ENCODE data around the gene ALDH1L1.

ALDH1L1 gene

DNA sequence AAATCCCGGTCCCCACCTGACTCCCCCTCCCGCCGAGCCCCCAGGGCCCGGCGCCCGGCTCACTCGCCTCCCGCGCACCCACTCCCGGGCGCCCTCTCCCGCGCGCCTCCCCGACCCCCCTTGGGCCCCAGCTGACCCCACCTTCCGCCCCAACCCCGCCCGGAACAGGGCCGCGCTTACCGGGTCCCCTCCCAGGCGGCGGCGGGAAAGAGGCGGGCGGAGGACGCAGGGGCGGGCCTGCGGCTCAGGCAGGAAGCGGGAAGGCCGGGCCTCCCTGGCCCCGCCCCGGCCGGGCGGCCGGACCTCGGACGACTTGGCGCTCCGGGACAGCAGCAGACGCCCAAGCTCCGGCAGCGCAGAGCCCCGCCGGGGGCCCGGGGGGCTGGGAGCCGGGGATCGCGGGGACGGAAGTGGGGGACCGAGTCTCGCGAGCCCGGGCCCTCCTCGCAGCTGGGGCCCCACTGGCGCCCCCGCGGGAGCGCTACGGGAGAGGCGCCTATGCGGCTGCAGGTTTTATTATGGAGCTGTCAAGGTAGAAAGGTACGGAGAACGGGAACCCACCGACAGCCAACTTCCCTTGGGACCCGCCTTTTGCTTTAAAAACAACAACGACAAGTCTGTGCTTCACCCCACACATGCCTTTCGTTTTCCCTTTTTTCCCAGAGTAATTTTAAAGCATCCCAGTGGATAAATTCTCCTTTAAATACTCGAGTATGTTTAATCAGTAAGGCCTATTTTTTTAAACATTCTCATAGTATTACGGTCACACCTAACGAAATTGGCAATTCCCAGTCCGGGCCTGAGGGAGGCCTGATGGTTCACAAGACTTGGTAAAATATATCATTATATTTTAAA is 96.2 kb downstream of the ALDH1L1 start, which contains the start of gene SLC41A3 (continued):
- TF ChIP-seq ZBTB17 (tag by site-specific recombination; IDR thresholded peaks at IDR 0.05), result no peak
- TF ChIP-seq ZNF214 (tag by site-specific recombination; IDR thresholded peaks at IDR 0.05; ENCODE audit: borderline replicate concordance), result no peak
- TF ChIP-seq IKZF3 (tag by site-specific recombination; IDR thresholded peaks at IDR 0.05), result 0 out of 2 replicates have a peak, but pooled peaks have one; percentile 24
- peak; percentile 50; the same call in 1 of the 2 replicates for TF ChIP-seq ZNF561 (tag by site-specific recombination; IDR thresholded peaks at IDR 0.05; ENCODE audit: borderline replicate concordance)
- TF ChIP-seq, protein P1, sequence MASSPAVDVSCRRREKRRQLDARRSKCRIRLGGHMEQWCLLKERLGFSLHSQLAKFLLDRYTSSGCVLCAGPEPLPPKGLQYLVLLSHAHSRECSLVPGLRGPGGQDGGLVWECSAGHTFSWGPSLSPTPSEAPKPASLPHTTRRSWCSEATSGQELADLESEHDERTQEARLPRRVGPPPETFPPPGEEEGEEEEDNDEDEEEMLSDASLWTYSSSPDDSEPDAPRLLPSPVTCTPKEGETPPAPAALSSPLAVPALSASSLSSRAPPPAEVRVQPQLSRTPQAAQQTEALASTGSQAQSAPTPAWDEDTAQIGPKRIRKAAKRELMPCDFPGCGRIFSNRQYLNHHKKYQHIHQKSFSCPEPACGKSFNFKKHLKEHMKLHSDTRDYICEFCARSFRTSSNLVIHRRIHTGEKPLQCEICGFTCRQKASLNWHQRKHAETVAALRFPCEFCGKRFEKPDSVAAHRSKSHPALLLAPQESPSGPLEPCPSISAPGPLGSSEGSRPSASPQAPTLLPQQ (tag by site-specific recombination; IDR thresholded peaks at IDR 0.05), result peak; percentile 53; the same call in 1 of the 2 replicates
- no peak for TF ChIP-seq ZNF654 (tag by site-specific recombination; IDR thresholded peaks at IDR 0.05; ENCODE audit: low read depth)
- TF ChIP-seq ZNF138 (tag by site-specific recombination; IDR thresholded peaks at IDR 0.05; ENCODE audit: borderline replicate concordance), result no peak
- no peak for TF ChIP-seq BCL11A (tag by site-specific recombination; IDR thresholded peaks at IDR 0.05; ENCODE audit: low read depth)
- TF ChIP-seq ZNF23 (tag by site-specific recombination; IDR thresholded peaks at IDR 0.05; ENCODE audit: borderline replicate concordance), result no peak
- peak; percentile 58 for TF ChIP-seq SP2 (tag by site-specific recombination; IDR thresholded peaks at IDR 0.05)
- no peak for TF ChIP-seq ZNF792 (tag by site-specific recombination; IDR thresholded peaks at IDR 0.05)
- 0 out of 2 replicates have a peak, but pooled peaks have one; percentile 15 for TF ChIP-seq GLIS1 (tag by site-specific recombination; IDR thresholded peaks at IDR 0.05)
- TF ChIP-seq ZNF184 (tag by site-specific recombination; IDR thresholded peaks at IDR 0.05), result no peak
- TF ChIP-seq, protein P2, sequence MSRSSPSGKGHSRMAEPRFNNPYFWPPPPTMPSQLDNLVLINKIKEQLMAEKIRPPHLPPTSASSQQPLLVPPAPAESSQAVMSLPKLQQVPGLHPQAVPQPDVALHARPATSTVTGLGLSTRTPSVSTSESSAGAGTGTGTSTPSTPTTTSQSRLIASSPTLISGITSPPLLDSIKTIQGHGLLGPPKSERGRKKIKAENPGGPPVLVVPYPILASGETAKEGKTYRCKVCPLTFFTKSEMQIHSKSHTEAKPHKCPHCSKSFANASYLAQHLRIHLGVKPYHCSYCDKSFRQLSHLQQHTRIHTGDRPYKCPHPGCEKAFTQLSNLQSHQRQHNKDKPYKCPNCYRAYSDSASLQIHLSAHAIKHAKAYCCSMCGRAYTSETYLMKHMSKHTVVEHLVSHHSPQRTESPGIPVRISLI (tag by site-specific recombination; IDR thresholded peaks at IDR 0.05), result no peak
- TF ChIP-seq ZNF335 (tag by site-specific recombination; conservative IDR thresholded peaks at IDR 0.05), result peak; percentile 55
- no peak for TF ChIP-seq ZNF223 (tag by site-specific recombination; IDR thresholded peaks at IDR 0.05)
- no peak for TF ChIP-seq ZSCAN5A (tag by site-specific recombination; IDR thresholded peaks at IDR 0.05)
- no peak for TF ChIP-seq YY2 (tag by site-specific recombination; IDR thresholded peaks at IDR 0.05)
- no peak for TF ChIP-seq ZBTB7A (tag by site-specific recombination; IDR thresholded peaks at IDR 0.05; ENCODE audit: low read depth)
- no peak for TF ChIP-seq ZNF37A (tag by site-specific recombination; IDR thresholded peaks at IDR 0.05)
- no peak for TF ChIP-seq ZNF404 (tag by site-specific recombination; IDR thresholded peaks at IDR 0.05)
- TF ChIP-seq ZBTB44 (tag by site-specific recombination; IDR thresholded peaks at IDR 0.05), result no peak
- TF ChIP-seq ZNF366 (tag by site-specific recombination; conservative IDR thresholded peaks at IDR 0.05), result no peak
- peak; percentile 66; the same call in 1 of the 2 replicates for TF ChIP-seq ZSCAN30 (tag by site-specific recombination; IDR thresholded peaks at IDR 0.05)
- TF ChIP-seq, protein P3, sequence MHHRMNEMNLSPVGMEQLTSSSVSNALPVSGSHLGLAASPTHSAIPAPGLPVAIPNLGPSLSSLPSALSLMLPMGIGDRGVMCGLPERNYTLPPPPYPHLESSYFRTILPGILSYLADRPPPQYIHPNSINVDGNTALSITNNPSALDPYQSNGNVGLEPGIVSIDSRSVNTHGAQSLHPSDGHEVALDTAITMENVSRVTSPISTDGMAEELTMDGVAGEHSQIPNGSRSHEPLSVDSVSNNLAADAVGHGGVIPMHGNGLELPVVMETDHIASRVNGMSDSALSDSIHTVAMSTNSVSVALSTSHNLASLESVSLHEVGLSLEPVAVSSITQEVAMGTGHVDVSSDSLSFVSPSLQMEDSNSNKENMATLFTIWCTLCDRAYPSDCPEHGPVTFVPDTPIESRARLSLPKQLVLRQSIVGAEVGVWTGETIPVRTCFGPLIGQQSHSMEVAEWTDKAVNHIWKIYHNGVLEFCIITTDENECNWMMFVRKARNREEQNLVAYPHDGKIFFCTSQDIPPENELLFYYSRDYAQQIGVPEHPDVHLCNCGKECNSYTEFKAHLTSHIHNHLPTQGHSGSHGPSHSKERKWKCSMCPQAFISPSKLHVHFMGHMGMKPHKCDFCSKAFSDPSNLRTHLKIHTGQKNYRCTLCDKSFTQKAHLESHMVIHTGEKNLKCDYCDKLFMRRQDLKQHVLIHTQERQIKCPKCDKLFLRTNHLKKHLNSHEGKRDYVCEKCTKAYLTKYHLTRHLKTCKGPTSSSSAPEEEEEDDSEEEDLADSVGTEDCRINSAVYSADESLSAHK (tag by site-specific recombination; IDR thresholded peaks at IDR 0.05), result no peak
- TF ChIP-seq, protein P4, sequence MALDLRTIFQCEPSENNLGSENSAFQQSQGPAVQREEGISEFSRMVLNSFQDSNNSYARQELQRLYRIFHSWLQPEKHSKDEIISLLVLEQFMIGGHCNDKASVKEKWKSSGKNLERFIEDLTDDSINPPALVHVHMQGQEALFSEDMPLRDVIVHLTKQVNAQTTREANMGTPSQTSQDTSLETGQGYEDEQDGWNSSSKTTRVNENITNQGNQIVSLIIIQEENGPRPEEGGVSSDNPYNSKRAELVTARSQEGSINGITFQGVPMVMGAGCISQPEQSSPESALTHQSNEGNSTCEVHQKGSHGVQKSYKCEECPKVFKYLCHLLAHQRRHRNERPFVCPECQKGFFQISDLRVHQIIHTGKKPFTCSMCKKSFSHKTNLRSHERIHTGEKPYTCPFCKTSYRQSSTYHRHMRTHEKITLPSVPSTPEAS (tag by site-specific recombination; IDR thresholded peaks at IDR 0.05), result no peak
- TF ChIP-seq ZNF521 (tag by site-specific recombination; IDR thresholded peaks at IDR 0.05), result no peak
- TF ChIP-seq ZNF133 (tag by site-specific recombination; IDR thresholded peaks at IDR 0.05), result no peak
- no peak for TF ChIP-seq ZNF707 (tag by site-specific recombination; IDR thresholded peaks at IDR 0.05)
- no peak for TF ChIP-seq ZNF266 (tag by site-specific recombination; IDR thresholded peaks at IDR 0.05; ENCODE audit: low read depth)
- no peak for TF ChIP-seq ZNF350 (tag by site-specific recombination; IDR thresholded peaks at IDR 0.05)
